ENCODE measurements around the gene JUND. TPM values are rescaled to one million over a fixed set of nuclear protein-coding genes. Genes with fewer than 3 reads are reported as not detected.

The JUND gene
- polyA plus RNA-seq (2011; rRNA removed) (52.9 and 68.9 TPM in 2 replicates), polyA plus RNA-seq (2017; fragmentation: RNase III; extraction: RNeasy Plus Mini Kit Qiagen cat#74134 plus additional on column Dnase treatment) (52.6 to 70.4 TPM (median 65.1 TPM) in 3 replicates), polyA minus RNA-seq (2011; rRNA and poly(A)+ RNA removed) (23.0 and 35.5 TPM in 2 replicates)
- polyA plus RNA-seq (2012; cell fraction: cytosol; rRNA removed) = 96.0 and 202 TPM in 2 replicates
- 69.5 and 147 TPM in 2 replicates for polyA plus RNA-seq (2012; cell fraction: nucleus; rRNA removed)

DNA sequence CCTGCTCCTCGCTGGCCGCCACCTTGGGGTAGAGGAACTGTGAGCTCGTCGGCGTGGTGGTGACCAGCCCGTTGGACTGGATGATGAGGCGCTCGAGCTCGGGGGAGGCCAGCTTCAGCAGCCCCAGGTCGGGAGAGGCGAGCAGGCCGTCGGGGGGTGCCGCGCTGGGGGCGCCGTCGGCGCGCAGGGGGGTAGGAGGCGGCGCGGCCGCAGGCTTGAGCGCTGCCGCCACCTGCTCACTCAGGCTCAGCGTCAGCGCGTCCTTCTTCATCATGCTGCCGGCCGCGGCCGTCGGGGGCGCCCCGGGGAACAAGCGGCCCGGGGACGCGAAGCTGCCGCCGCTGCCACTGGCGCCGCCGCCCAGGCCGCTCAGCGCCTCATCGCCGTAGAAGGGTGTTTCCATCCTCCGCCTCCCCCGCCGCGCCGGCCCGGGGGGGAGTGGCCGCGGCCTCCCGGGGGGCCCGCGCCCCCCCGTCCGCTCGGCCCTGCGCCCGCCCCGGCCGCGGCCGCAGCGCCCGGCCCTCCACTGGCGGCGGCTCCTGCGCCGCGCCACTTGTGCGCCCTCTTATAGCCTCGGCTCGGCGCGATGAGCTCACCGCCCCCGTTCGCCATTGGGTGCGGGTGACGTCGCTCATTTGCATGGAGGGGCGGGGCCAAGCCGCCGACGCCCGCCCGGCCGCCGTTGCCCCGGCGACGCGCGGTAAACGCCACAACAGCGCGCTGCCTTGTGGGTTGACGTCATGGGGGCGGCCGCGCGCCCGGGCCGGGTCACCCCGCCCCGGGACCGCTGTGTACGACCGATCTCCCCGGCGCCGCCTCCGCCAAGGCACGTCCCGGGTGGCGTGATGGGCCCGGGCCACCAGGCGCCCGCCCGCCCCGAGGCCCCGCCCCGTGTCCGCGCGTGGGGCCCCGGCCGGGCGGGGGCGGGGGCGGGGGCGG is at the start of gene JUND:
Gene JUND, minus strand, starts transcription at position 541 of the 939 bp plus-strand sequence. Its CDS starts 138 bp downstream, at position 403.
- no CpG with 5 or more reads among the region's 138 CpGs for WGBS (ENCODE audit: missing lambda C conversion rate)
- CTCF ChIA-PET = interaction anchor here (0.9 to 10.2 kb wide), 11 partner anchors 10 to 138 kb away, joined by 3 to 158 read pairs (median 4); partner anchors contain the start of genes LSM4 and SSBP4
- DNase-seq (ENCODE audit: low read depth in 1 of 2, low spot score in 1 of 2) (peak; percentile 62 to 98), ATAC-seq (peak; percentile 64 to 72), FAIRE-seq (no peak)
- H3K4me2 ChIP-seq = peak within 1 kb of the TSS; percentile 86
- no peak for TF ChIP-seq ESRRA (IDR thresholded peaks at IDR 0.05; ENCODE audit: borderline replicate concordance, low read length)
- TF ChIP-seq RNF2 (IDR thresholded peaks at IDR 0.05; ENCODE audit: borderline replicate concordance, low read depth) = no peak
- no peak for TF ChIP-seq MYC (IDR thresholded peaks at IDR 0.05; ENCODE audit: borderline replicate concordance, low read length)
- no peak for TF ChIP-seq BHLHE40 (IDR thresholded peaks at IDR 0.05; ENCODE audit: low read depth, low read length)
- no peak for TF ChIP-seq HOXA7 (CRISPR knock-in tag; IDR thresholded peaks at IDR 0.05)
- TF ChIP-seq TFCP2L1 (CRISPR knock-in tag; IDR thresholded peaks at IDR 0.05) = no peak
- no peak for TF ChIP-seq CBX8 (IDR thresholded peaks at IDR 0.05)
- TF ChIP-seq PHF8 (IDR thresholded peaks at IDR 0.05; ENCODE audit: borderline replicate concordance, low read depth) = peak; percentile 53; the same call in 1 of the 2 replicates
- TF ChIP-seq POLR2A (IDR thresholded peaks at IDR 0.05; ENCODE audit: low read length) = peak; percentile 92
- no peak for TF ChIP-seq MAZ (IDR thresholded peaks at IDR 0.05; ENCODE audit: borderline replicate concordance, low read depth, low read length)
- TF ChIP-seq, protein P1, sequence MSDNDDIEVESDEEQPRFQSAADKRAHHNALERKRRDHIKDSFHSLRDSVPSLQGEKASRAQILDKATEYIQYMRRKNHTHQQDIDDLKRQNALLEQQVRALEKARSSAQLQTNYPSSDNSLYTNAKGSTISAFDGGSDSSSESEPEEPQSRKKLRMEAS (IDR thresholded peaks at IDR 0.05) = no peak
- TF ChIP-seq CBX2 (IDR thresholded peaks at IDR 0.05; ENCODE audit: borderline replicate concordance, low read depth) = no peak
- TF ChIP-seq CEBPB (IDR thresholded peaks at IDR 0.05) = no peak
- TF ChIP-seq CHD4 (IDR thresholded peaks at IDR 0.05; ENCODE audit: borderline replicate concordance) = no peak
- TF ChIP-seq NR3C1 (IDR thresholded peaks at IDR 0.05) = no peak
- peak; percentile 82; the same call in 1 of the 2 replicates for TF ChIP-seq PBX3 (IDR thresholded peaks at IDR 0.05)
- TF ChIP-seq BCL3 (IDR thresholded peaks at IDR 0.05) = peak; percentile 89; the same call in 2 of the 3 replicates
- TF ChIP-seq FOSL2 (IDR thresholded peaks at IDR 0.05) = no peak
- peak; percentile 56 for TF ChIP-seq FOSL2 (CRISPR knock-in tag; IDR thresholded peaks at IDR 0.05)
- TF ChIP-seq ZSCAN20 (CRISPR knock-in tag; IDR thresholded peaks at IDR 0.05) = no peak
- TF ChIP-seq ZC3H11A (IDR thresholded peaks at IDR 0.05) = no peak
- TF ChIP-seq TP53 (CRISPR knock-in tag; IDR thresholded peaks at IDR 0.05) = peak; percentile 56; the same call in 1 of the 2 replicates
- no peak for TF ChIP-seq HOXB5 (CRISPR knock-in tag; IDR thresholded peaks at IDR 0.05)
- TF ChIP-seq, protein P2, sequence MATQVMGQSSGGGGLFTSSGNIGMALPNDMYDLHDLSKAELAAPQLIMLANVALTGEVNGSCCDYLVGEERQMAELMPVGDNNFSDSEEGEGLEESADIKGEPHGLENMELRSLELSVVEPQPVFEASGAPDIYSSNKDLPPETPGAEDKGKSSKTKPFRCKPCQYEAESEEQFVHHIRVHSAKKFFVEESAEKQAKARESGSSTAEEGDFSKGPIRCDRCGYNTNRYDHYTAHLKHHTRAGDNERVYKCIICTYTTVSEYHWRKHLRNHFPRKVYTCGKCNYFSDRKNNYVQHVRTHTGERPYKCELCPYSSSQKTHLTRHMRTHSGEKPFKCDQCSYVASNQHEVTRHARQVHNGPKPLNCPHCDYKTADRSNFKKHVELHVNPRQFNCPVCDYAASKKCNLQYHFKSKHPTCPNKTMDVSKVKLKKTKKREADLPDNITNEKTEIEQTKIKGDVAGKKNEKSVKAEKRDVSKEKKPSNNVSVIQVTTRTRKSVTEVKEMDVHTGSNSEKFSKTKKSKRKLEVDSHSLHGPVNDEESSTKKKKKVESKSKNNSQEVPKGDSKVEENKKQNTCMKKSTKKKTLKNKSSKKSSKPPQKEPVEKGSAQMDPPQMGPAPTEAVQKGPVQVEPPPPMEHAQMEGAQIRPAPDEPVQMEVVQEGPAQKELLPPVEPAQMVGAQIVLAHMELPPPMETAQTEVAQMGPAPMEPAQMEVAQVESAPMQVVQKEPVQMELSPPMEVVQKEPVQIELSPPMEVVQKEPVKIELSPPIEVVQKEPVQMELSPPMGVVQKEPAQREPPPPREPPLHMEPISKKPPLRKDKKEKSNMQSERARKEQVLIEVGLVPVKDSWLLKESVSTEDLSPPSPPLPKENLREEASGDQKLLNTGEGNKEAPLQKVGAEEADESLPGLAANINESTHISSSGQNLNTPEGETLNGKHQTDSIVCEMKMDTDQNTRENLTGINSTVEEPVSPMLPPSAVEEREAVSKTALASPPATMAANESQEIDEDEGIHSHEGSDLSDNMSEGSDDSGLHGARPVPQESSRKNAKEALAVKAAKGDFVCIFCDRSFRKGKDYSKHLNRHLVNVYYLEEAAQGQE (IDR thresholded peaks at IDR 0.05) = 0 out of 2 replicates have a peak, but pooled peaks have one; percentile 14
- TF ChIP-seq JUNB (IDR thresholded peaks at IDR 0.05) = peak; percentile 27; the same call in 1 of the 2 replicates
- TF ChIP-seq HDAC2 (IDR thresholded peaks at IDR 0.05) = no peak
- TF ChIP-seq HOXB13 (CRISPR knock-in tag; IDR thresholded peaks at IDR 0.05; ENCODE audit: low read depth) = no peak
- TF ChIP-seq NFE2L2 (conservative IDR thresholded peaks at IDR 0.05; ENCODE audit: low read length) = no peak
- no peak for TF ChIP-seq CHD2 (IDR thresholded peaks at IDR 0.05; ENCODE audit: low read length, partially characterized antibody)
- peak; percentile 87 to 97 for TF ChIP-seq JUN (IDR thresholded peaks at IDR 0.05)
- peaks cover 26% of the 10 kb centered on the region for H3K4me1 ChIP-seq
- peak within 1 kb of the TSS; percentile 96 to 99 for H3K27ac ChIP-seq
- no peaks in the 10 kb centered on the region for H3K9me3 ChIP-seq
- H3K4me3 ChIP-seq = peak within 1 kb of the TSS; percentile 97
- POLR2A ChIA-PET = interaction anchor here (0.5 to 5.8 kb wide), 38 partner anchors 9 to 172 kb away, joined by 3 to 235 read pairs (median 6); partner anchors contain the start of genes GDF15, LSM4, MPV17L2 and PGPEP1

Measured in A549 (cell line).